GM19328 (cell line): ENCODE results near the gene ODAM.
"Not testable (repeated sequence)": the region's sequence is repeated elsewhere in the genome, so short reads cannot be mapped to it uniquely, and the experiment has no call there.

Source experiments
- ATAC-seq: cut with Tn5 transposase; IDR thresholded peaks from one replicate; pipeline ENCODE4 v1.9.1; 2021; ENCODE audit warnings: mild to moderate bottlenecking, moderate library complexity; ENCODE audit not compliant: unreplicated experiment

The ODAM gene

DNA sequence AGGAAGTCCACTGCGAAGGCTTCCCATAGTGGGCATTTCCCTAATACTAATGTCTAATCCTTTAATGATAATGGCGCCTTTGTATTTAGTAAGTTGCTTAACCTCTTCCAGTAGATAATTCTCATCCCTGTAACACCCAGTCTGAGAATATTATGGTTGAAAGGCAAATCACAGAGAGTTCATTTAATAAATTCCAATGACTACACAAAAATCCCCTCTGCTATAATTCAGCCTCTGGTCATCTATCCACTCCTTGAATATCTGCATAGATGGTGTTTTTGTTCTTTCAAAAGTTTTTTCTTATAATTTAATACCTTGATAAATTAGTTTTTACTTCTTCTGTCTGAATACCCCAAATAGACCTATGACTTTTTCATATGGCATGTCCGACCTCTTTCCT, 25.9 kb downstream of the ODAM start:
- not testable (repeated sequence) for ATAC-seq

DNA sequence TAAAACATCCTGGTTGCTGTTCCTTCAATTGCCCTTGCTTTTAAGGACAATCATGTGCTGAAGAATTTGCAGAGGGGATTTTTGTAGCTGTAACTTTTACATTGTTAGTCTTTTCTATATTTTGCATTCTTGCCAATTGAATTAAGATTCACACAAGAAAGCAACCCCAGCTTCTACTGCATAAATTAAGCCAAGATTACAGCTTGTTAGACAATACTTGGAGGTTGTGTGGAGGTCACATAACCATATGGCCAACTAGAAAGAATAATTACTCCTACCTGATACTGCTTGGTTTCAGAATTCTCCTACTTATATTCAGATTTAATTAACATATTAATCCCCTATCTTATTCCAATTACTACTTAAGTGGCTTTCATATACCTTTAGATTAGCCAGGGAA, 26.3 kb downstream of the ODAM start:
- not testable (repeated sequence) for ATAC-seq

DNA sequence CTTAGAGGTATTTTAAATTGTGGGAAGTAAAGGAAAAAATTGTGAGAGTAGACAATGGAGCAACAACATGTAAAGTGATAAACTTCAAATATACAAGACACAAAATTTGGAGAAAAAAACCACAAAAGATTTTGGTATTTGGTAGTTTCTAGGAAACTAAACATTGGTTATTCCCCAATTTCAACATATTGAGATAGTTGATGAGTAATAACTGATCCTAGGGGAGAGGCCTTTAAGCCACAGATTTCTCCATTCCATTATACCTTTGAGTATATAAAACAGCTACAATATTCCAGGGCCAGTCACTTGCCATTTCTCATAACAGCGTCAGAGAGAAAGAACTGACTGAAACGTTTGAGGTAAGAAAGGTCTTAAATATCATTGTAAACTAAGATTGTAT, 30.3 kb downstream of the ODAM start, which contains the start of gene FDCSP:
Gene FDCSP (plus strand): TSS at position 301 of the 400 bp plus-strand sequence. CDS start 5,071 bp downstream, outside the sequence.
- no peak for ATAC-seq

DNA sequence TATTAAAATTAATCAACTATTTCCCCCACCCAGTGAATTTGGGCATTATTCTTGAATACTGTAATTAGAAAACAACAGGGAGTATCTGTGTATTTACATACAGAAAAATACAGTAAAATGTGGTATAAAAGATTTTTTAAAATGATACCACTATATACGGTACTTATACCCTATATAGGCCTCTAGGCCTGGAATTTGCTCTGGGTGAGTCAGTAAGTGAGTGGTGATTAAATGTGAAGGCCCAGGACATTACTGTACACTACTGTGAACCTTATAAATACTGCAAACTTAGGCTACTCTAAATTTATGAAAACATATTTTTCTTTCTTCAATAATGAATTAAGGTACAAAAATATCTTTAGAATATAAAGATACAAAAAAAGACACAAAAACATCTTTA, 40.6 kb downstream of the ODAM start:
- ATAC-seq = no peak

DNA sequence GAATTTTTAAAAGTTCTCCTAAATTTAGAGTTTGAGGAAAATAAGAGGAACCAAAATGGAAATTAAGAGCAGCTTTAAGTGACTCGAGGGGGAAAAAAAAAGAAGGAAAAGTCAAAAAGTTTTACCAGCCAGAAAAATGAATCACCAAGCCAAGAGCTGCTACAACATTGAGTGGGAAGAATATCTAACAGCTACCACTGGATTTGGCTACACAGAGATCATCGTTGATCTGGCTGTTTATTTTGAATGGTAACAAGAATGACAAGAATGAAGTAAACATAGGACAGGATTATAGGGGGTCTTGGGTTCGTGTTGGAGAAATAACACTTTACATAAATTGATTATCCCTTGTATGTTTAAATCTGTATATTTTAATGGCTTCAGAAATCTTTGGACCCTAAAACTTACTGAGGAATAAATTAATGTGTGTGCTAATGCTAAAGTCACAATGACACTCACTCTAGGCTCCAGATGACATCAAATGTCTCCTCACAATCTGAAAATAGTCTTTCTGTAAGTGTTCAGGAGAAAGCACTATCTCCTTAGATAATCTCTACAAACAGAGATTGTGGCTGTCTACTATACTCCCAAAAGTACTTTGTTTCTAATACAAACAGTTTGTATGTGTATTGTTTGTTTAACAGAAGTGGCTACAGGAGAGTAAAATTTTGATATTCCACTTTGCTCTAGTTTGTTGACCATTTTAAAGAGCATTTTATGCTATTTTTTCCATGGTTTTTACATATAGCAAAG, 43.8 kb downstream of the ODAM start:
- ATAC-seq = no peak

DNA sequence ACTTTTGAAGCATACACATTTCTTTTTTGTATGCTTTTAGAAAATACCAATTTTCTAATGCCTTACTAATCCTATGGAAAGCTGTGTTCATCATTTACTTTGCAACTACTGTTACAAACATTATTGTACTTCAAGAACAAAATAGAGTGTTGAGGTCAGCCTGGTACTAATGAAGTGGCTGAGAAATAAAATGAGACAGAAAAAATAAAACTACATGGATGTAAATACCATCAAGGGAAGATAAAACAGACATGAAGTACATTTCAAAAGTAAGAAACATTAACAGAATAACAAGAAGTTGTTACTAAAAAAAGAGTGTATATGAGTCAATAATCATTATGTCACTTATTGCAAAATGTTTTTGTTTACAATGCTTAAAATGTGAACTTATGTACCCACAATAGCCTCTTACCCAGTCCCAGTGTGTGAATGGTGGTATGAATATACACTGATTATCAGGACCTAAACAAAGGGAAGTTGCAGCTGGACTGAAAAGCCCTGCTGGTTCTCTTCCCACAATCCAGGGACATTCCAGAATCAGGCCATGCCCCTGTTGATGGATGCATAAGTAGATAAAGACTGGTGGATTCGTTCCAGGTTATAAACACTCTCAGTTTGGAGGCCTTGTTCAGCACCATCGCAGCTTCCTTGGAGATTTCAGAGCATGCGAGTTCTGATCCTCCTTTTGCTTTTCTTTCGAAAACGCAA, 44.5 kb downstream of the ODAM start:
- no peak for ATAC-seq

DNA sequence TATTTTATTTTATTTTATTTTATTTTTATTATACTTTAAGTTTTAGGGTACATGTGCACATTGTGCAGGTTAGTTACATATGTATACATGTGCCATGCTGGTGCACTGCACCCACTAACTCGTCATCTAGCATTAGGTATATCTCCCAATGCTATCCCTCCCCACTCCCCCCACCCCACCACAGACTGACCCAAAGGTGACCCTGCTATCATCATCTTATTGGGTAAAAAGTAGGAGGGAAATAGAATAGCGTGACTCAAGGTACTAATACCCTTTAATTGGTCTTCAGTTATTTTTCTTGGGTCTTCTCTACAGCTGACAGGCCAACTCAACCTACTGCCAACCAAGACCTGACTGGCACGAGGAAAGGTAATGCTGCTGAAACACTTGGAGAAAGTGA, 46.8 kb downstream of the ODAM start, which contains the start of gene CSN3:
Gene CSN3 (plus strand): TSS at position 301 of the 400 bp plus-strand sequence. CDS start 2,223 bp downstream, outside the sequence.
- not testable (repeated sequence) for ATAC-seq

DNA sequence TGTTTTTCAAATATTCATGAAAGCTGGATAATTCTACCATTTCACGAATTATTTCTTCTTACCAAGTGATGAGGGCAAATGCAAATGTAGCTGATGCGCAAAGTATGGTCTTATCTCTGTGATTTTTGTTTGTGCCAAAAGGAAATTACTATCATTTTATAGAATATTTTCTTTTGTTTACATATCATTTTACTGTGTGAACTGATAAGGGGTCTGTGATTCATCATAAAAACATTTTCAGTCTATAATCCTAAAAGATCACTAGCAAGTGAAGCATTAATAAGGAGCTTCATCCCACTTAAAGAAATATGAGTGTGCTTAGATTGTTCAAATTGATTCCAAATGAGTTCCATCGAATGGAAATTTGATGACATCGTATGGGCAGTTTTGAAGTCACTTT, 47.6 kb downstream of the ODAM start:
- ATAC-seq = no peak

DNA sequence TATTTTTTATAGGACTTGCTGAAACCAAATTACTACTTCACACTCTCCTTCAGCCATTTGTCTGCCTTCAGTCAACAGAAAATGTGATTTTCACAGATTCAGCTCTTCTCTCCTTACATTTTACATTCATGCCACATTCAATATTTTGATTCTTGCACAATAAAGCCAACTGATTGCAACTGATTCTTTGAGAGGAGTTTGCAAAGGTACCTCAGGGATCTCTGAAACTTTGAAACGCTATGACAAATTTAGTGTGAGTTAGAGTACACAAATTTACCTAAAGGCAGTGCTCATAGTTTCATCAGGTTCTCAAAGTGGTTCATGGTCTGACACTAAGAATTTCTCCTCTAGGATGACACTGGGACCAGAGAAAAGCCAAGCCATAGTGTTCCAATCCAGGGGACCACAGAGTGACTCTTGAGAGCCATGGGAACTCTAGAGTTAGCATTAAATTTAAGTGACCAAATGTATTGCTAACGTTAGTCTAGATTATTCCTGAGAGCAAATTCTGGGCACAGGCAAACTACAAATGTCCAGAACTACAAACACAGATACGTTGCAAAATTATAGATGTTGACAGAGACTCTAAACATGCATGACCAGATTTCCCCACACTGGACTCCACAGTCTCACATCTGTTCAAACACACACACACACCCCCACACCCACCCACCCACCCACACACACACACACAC, 55.9 kb downstream of the ODAM start:
- no peak for ATAC-seq

DNA sequence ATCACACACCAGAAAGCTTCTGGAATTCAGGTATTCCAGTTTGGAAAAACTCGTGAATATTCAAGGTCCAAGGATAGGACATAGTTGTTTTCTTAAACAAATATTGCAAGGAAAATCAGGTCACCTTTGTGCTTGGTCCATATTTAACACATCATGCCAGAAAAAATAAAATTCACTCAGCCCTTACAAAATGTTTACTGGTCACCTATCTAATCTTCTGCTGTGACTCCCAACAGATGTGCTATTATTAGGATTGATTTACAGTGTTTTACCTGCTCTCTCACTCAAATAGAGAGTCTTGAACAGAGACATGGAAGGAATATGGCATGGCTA, 56.4 kb downstream of the ODAM start:
- ATAC-seq = no peak
